Stomach (tissue), 4 donors: Measurements from ENCODE around the gene ANKRD11.

Experiments
- EP300 ChIP-seq: sonication (generic); formaldehyde crosslinking; IDR thresholded peaks from one replicate; pipeline ENCODE4 v1.6.1; 2017; ENCODE audit warnings: antibody characterized with exemption
- POLR2AphosphoS5 ChIP-seq, 3 donors: sonication (generic); formaldehyde crosslinking; IDR thresholded peaks; one replicate each; pipeline ENCODE4 v1.6.1; 2016; ENCODE audit warnings: antibody characterized with exemption in 3 of 3
- TF ChIP-seq, protein P1 (sequence below), 7 experiments: fragments of 450-650 bp in 4 of 7; fragments of 200-600 bp in 3 of 7; sonication (generic) in 3 of 7; IDR thresholded peaks; one replicate each; pipeline ENCODE4 v1.5.1; 2016 to 2019; ENCODE audit warnings: antibody characterized with exemption in 7 of 7, control low read depth in 2 of 7, mild to moderate bottlenecking in 1 of 7

DNA sequence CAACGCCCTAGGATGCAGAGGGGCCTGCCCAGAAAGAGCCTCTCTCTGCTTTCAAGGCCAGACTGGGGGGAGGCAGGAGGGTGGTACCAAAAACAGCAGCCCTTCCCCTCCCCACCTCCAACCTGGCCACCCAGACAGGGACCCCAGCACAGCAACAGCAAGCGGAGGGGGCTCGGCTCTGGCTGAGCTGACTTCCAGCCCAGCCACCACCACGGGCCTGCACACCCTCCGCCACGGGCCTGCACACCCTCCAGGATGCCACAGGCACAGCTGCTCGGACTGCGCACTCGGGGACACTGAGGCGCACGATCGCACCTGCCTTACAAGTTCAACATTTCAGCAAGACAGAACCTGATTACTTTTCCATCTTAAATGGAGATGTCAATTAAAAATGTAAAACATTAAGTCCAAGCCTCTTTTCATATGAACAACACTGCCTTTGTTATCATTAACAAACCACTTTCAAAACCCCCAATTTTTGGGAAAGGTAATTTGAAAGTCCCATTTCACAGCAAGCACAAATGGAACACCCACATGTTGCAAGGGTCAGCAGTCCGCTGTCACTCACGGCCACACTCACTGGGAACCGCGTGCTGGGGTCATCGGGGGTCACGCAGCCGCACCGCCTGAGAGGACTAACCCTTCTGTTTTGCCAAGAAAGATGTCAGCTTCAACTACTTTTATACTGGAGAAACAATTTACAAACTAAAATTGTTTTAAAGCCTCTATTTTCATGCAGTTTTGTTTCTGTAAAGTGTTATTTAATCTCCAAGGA, 76.4 kb downstream of the ANKRD11 start:
- TF ChIP-seq, protein P1, sequence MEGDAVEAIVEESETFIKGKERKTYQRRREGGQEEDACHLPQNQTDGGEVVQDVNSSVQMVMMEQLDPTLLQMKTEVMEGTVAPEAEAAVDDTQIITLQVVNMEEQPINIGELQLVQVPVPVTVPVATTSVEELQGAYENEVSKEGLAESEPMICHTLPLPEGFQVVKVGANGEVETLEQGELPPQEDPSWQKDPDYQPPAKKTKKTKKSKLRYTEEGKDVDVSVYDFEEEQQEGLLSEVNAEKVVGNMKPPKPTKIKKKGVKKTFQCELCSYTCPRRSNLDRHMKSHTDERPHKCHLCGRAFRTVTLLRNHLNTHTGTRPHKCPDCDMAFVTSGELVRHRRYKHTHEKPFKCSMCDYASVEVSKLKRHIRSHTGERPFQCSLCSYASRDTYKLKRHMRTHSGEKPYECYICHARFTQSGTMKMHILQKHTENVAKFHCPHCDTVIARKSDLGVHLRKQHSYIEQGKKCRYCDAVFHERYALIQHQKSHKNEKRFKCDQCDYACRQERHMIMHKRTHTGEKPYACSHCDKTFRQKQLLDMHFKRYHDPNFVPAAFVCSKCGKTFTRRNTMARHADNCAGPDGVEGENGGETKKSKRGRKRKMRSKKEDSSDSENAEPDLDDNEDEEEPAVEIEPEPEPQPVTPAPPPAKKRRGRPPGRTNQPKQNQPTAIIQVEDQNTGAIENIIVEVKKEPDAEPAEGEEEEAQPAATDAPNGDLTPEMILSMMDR (IDR thresholded peaks at IDR 0.05): no peak
- TF ChIP-seq EP300 (no peak), POLR2AphosphoS5 (IDR thresholded peaks at IDR 0.05) (no peak)
